SW 1271 (cell line): ENCODE results near the gene CXCL12.

Source experiments
- DNase-seq, 2 experiments: peaks; one replicate each; lab custom pipeline; 2025; lab: John Stamatoyannopoulos, UW

The CXCL12 gene

DNA sequence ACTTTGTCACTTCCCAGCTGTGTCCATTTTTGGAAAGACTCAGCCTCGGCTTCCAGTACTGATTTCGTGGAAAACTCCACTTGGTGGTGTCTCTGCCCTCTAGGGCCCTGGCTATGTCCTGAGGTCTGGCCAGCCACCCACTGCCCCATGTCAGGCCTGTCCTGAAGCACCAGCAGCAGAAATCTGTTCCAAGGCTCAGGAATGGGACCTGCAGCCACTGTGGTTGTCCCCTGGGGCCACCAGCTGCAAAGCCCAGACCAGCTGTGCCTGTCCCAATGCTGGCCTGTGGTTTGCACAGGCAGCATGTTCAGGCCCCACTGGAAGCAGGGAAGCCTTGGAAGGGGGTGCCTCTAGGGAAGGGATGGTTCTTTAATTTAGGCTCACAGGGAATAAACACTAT lies 21.2 kb downstream of the CXCL12 start:
- no peak for DNase-seq

DNA sequence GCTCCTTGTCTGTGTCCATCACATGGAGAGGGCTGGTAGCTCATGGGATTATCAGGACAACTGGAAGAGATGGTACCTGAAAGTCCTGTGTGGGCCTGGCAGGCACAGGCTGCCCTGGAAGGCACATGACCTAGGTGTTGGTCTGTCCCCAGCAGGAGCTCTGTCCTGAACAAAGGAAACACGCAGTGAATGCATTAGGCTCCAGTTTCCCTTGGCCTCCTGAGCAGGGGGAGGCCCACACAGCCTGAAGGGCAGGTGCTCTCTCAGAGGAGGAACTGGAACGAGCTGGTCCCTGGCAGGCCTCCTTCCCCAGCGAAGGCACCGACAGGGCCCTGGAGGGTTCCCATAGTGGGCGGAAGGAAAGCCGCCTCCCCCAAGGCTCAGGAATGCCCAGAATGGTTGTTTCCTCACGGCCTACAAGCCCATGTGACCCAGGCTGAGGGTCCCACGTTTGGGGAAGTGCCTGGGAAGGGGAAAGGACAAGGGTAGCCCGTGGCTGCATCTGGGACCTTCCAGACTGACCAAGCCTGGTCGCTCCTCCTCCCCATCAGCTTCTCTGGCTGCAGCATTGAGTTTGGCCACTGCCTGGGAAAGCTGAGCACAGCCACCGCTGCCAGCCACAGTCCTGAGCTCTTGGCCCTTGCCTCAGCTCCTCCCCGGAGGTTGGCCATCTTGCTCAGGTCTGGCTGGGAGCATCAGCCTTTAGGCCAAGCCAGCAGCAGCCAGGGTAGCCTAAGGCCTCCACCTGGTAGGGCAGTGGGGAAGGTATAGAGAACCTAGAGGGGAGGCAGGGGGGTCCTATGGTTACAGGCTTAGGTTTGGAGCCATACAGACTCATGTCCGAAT lies 21.8 kb downstream of the CXCL12 start:
- no peak for DNase-seq

DNA sequence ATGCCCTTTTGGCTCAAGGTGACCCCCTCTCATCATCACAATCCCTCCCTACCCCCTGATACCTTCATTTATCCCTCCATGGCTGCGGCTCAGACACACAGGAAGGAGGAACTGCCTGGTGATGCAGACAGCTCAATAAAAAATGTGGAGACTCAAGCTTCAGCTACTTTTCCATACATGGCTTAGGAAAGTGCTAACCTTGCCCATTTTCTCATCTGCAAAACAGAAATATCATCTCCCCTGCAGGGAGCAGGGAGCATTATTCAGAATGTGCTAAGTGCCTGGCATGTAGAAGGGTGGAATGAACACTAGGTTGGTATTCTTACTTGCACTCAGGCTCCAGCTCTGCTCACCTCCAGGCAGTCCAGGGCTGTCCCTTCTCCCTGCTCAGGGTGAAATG lies 23.8 kb downstream of the CXCL12 start:
- DNase-seq = no peak

DNA sequence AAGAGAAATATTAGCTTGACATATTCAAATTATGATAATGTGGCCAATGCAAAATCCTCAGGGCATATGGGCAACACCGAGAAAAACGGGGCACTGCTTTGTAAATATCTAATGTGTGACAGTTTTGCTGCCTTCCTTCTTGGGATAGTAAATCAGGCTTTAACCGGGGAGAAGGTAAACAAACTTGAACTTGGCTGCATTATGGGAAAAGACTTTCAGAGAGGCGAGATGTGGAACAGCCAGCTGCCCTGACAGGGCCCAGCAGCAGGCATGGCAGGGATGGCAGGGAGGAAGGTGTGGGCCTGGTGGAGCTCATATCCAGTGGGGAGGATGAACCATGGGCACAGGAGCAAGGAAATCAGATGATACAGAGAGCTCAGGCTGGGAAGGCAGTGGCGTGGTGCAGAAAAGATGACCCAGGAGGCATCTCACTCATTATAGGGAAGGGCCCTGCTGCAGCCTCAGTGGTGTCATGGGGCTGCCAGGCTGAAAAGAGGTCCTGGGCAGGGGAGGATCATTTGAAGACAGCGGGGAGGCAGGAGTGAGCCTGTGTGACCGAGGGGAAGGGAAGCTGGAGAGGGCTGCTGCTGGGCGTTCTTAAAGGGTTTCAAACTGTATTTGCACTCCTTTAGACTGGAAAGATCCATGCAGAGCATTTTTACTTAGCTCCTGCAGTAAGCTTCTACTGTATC lies 26.7 kb downstream of the CXCL12 start:
- DNase-seq = no peak

DNA sequence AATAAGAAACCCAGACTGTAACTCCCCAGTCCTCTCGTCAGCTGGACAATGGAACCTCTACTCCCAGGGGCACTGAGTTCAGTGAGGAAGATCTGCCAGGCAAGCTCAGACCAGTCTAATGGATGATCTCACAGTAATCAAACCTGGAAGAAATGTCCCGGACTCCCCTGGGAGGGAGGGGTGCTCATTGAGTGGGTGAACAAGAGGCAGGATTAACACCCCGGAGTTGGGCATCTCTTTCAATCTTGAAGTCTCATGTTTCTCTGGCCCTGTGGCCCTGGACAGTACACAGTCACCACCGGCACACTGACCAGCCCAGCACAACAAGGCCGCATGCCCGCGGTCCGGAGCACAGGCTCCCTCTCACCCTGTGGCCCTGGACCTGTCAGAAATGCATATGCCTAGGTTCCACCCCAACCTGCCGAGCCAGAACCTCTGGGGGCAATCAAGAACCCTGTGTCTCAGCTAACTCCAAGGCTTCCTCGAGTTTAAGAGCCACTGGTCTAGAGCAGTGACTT lies 27.8 kb downstream of the CXCL12 start:
- DNase-seq = no peak

DNA sequence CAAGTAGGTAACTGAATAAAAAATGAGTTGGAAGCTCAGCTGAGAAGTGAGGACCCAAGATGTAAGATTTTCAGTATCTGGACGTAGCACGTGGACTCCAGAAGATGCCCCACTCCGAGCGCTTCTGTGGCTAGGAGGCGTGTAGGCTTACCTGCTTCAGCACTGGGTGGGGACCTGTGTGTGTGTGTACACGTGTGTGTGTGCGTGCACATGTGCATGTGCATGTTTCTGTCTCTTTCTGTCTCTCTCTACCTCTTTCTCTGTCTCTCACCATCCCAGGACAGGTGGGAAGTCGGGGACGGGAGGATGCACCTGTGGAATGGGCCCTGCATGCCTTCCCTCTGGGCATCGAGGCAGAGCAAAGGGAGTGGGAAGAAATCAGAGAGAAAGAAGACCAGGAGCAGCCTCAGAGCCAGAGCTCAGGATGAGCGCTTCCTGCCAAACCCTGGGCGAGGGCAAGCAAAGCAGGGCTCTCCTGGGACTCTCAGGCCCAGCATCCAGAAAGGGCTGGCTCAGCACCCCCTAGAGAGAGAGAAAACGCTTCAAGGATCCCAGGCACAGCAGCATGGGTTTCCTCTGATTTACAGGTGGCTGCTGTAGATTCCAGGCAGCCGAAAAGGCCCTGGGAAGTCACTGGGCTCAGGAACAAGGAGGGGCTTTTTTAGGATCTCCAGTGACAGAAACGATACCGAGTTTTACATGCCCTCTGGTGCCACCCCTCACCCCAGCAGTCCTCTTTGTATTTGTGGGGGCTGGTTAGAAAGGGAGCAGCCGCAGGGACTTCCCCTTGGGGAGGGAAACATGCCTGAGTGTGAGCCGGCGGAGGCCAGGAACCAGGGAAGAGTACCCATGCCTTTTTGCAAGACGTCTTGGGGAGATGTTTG lies 28.5 kb downstream of the CXCL12 start:
- no peak for DNase-seq

DNA sequence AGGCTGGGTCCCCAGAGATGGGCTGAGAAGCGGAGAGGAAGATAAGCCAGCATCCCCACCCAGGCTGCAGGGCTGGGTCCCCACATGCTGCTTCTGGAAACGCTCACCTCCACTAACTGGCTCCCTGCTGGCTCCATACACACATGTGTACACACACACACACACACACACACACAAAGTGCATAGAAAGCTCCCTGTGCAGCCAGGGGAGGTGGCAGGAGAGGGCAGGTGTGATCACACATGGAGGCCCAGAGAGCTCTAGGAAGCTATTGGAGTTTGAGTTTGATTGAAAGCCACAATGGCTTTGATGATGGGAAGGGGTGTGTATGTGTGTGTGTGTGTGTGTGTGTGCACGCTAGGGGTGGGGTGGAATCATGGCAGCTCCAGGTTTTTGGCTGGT lies 29.3 kb downstream of the CXCL12 start:
- no peak for DNase-seq

DNA sequence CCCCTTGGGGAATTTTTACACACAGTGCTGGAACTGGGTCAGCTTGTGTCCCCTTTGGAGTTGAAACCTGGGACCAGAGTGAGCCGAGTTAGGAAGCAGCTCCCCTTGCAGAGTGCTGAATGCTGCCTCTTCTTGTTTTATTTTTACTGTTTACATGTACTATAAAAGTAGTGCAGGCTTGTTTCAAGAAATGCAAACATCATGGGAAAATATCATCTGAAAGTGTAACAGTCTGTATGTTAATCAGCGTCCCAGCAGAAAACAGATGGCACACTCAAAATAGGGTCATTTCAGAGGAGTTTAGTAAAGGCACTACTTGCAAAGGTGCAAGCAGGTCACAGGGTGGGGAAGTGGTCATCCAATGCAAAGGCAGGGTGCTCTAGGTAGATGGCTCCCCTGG lies 30.1 kb downstream of the CXCL12 start:
- DNase-seq = no peak

DNA sequence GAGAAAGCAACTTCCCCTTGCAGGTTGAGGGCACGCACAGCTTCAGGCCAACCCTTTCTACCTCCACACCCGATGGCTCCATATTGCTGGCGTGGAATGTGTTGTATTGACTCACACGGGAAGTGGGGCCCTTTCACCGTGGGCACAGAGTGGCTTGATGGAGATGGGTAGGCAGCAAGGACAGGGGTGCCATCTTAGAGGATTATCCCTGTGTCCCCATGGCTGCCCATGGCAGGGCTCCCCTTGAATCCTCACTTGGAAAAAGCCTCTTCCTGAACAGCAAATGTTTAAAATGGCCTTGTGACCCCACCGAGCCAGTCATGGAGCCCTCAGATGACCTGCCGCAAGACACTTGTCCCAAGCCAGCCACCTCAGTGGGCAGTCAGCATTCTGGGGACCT lies 31.2 kb downstream of the CXCL12 start:
- DNase-seq = no peak

DNA sequence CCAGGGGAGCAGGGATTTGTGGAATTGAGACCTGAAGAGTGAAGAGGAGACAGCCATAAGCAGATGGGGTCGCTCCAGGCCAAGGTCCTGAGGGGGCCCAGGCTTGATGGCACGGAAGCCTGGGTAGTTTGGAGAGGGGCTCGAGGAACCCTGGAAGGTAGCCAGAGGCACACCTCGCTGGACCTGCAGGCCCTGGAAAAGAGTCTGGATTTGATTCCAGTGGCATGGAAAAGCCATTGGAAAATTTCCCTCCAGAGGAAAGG lies 31.8 kb downstream of the CXCL12 start:
- DNase-seq = no peak

DNA sequence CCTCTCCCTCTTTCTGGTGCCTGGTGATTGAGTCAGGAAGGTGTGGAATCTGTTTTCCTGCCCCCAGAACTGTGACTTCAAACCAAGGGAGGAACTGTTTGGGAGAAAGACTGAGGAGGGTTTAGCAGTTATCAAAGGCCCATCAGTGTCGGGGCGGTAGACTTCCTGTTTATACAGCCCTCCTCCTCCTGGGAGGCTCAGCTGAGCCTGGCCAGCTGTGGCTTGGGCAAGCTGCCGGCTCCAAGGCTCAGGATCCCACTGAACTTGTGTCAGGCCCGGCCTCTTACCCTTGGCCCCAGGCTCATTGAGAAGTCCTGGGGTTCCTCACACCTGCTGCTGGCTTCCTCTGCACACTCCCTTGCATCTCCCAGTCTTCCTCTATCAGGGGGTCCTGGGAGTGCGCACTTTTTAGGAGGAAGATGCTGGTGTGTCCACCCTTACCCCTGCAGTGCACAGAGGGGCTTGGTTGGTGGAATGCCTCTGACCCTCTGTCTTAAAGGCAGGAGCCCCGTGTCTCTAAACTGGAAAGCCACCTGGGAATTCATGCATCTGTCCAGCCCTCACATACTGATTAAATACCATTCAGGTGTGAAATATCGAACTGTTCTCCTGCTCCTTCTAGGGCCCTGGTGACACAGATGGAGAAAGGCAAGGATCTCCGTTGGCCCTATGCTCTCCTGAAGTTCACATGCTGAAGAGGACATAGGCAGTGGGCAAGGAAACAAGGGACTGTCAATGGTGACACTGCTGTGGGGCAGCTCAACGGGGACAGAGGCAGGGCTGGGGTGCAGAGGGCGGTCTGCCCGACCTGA lies 32.4 kb downstream of the CXCL12 start:
- no peak for DNase-seq

DNA sequence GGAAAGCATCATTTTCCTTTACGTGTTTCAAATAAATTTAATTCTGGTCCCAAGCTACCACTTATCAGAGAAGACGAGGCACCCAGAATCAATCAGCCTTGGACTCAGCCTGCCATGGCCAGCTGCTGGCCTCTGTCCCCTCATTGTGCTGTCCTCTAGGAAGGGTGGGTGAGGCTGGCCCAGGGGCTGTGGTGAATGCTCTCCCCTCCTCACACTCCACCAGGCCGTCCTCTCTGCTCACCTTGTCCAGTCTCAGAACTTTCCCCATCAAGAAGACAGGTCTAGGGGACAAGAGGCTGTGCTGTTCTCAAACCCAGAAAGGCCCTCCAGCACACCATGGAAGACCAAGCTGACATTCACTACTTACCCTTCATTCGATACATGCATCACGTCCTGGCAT lies 36.4 kb downstream of the CXCL12 start:
- no peak for DNase-seq

DNA sequence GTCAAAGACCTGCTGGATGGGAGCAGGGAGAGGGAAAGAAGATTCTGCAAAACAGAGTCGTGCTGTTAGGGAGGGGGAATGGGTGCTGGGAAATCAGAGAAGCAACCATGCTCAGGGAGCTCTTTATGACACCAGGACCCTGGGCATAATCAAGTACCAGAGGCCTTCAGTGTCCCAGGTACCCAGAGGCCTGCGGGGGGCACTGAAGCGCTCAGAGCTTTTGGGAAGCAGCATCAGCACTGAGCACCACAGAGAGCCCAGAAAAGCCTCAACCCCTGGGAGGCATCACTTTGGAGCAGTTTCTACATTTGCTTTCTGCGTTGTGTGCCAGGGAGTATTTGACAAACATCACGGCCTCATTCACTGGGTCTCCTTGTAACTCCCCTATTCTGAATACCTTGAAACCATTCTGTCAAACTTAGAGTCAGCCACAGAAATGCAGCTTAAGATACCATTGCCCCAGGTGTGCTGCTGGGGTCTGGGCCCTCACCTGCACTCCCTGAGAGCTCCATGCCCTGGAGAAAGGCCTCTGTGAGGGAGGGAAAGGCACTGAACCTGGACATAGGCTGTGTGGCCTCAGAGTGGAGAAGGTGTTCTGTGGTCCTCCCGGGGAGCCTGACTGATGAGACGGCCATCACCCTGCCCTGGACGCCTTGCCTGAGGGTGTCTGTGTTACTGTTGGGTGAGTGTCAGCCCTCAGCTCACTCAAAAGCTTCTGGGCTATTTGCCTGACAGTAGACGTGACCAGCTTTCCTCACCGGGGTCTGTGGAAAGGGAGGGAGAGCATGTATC lies 37.1 kb downstream of the CXCL12 start:
- DNase-seq = no peak

DNA sequence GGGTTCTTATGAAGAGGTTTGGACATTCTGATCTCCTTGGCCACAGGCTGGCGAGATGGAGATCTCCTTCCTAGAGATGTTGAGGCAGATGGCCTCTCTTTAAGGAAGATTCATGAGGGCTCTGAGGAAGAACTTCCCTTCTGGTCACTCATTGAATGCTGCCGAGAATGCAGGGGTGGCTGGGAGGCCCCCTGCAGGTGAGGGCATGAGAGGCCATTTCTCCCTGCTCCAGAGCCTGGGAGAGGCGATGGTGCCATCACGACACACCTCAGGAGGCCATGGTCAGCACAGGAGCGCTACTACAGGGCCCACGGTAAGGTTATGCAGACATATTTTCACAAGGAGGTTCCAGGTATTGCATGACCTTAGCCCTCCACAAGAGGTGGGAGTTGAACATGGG lies 40.2 kb downstream of the CXCL12 start:
- DNase-seq = no peak

DNA sequence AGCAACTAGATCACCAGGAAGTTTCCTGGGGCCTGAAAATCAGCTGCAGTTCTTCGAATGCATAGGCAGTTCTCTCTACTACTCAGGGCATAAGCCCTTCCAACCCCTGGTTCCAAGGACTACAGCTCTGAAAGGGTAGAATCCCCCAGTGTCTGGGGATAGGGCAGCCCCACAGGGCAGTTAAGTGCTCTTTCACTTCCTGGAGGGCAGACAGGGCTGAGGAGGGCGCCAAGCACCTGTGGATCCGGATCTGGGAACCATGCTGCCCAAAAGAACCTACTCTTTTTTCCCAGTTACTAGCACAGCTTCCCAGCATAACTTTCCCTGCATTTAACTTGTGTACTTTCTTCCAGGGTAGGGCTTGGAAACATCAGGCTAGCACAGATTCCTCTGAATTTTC lies 41.1 kb downstream of the CXCL12 start:
- DNase-seq = no peak

DNA sequence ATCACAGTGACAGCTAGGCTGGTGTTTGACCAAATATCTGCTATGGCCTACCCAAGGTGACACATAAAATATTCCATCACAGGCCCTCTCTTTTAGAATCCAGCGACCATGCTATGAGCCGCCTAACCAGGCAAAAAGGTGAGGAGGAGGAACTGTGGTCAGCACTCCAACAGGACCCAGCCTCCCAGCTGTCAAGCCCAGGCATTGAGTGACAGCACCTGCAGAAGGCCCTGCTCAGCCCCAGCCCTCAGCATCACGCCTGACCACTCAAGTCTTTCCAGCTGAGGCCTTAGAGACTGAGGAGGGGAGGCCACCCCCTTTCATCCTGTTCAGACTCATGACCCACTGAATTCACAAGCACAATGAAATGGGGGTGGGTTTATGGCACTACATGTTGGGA lies 43.0 kb downstream of the CXCL12 start:
- no peak for DNase-seq

DNA sequence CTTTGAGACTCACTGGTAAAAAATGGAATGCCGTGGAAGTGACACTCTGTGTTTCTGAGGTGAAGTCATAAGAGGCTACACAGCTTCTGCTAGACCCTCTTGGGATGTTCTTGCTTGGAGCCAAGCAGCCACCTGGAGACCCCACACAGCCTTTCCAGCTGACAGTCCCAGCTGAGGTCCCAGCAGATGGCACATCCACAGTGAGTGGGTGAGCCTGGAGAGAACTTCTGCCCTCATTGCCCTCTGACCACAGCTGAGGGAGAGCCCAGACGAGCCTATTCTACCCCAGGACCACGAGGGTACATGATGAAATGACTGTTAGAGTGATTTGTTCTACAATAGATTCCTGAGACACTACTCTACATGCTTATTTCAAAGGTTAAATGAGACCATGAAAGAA lies 44.3 kb downstream of the CXCL12 start:
- DNase-seq = no peak

DNA sequence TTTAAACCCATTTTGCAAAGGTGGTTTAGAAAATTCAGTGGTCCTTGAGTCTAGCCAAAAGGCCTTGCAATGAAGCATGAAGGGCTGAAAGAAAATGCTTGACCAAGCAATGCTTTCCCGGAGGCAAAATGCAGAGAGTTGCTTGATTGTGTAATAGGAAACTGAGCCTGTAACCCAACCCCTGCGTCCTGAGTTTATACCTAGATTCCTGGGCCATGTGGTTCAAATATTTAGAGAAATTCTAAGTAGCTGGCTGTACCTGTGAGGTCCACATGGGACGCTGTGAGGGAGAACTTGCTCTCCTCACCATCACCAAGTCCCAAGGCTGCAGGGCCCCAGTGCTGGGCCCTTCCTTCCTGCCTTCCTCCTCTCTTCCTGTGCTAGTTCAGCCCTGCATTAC lies 45.7 kb downstream of the CXCL12 start:
- DNase-seq = no peak

DNA sequence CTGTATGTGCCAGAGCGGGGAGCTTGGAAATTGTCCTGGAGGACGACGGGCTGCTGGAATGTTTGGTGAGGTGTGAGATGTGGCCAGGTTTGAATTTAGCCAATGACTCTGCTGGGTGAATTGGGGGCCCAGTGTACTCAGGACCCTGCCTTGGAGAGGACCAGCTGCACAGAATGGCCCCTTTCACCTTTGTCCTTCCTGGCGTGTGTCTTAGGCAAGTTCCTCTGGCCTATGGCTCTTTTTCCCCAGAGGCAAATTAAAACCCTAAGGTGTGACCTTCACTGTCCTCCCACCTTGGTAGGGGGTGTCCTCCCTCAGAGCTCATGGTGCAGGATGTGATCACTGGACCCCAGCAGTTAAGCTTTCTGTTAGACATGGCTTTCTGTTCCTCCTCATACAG lies 47.8 kb downstream of the CXCL12 start:
- DNase-seq = no peak

DNA sequence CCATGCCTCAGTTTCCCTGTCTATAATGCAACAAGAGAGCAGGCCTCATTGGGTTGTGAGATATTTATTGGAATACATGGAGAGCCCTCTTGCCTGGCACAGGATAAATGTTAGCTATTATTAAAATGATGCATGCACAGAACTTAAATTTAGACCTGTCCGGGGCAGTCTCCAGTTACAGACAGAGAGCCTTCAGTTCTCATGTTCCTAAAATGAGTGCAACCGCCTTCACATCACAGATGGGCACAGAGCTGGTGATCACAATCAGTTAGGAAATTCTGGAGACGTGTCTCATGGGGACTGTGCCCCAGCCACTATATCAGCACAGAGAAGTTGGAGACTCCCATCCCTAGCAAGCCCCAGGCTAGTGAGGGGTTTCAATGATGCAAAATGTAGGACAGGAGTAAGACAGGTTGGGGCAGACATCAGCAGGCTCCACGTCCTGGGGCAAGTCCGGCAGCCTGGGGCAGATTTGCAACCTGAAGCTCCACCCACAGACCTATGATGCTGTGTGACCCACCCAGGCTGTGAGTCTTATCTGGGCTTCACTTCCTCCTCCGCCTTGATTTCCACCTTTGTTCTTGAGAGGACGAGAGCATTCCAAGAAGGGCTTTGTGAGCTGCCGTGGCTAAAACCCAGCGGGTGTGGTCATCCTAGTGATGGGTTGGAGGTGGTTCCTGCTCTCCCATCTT lies 49.4 kb downstream of the CXCL12 start:
- DNase-seq = no peak
